Epithelial cell of proximal tubule (primary cell): Measurements from ENCODE around the gene TEKT3. TPM values are rescaled to one million over a fixed set of nuclear protein-coding genes. Genes with fewer than 3 reads are reported as not detected.

Experiments
- DNase-seq: peaks from one replicate; pipeline ENCODE4 v3.0.0-alpha.2; 2011; ENCODE audit warnings: low read depth
- H3K4me3 ChIP-seq: 2 replicates; pipeline ENCODE4 v1.5.1; 2011; ENCODE audit warnings: low read depth, mild to moderate bottlenecking, low read length
- total RNA-seq: library from RNA; depleted of rRNA; stranded (reverse); fragments of >200 nt; gene quantifications from 2 replicates; pipeline ENCODE4 v1.2.3, GENCODE V29; 2015
- TF ChIP-seq, protein P1 (sequence below): conservative IDR thresholded peaks from 2 replicates; pipeline ENCODE4 v1.5.1; 2012; ENCODE audit warnings: low read depth, mild to moderate bottlenecking, low read length

The TEKT3 gene
- total RNA-seq, 1 donor from 2014 or later: not detected

GRCh38 chr17:15321556-15322251 lies 19.7 kb downstream of the TEKT3 start:
- TF ChIP-seq, protein P1, sequence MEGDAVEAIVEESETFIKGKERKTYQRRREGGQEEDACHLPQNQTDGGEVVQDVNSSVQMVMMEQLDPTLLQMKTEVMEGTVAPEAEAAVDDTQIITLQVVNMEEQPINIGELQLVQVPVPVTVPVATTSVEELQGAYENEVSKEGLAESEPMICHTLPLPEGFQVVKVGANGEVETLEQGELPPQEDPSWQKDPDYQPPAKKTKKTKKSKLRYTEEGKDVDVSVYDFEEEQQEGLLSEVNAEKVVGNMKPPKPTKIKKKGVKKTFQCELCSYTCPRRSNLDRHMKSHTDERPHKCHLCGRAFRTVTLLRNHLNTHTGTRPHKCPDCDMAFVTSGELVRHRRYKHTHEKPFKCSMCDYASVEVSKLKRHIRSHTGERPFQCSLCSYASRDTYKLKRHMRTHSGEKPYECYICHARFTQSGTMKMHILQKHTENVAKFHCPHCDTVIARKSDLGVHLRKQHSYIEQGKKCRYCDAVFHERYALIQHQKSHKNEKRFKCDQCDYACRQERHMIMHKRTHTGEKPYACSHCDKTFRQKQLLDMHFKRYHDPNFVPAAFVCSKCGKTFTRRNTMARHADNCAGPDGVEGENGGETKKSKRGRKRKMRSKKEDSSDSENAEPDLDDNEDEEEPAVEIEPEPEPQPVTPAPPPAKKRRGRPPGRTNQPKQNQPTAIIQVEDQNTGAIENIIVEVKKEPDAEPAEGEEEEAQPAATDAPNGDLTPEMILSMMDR: no peak
- no peak overlapping the region for H3K4me3 ChIP-seq
- DNase-seq: no peak

GRCh38 chr17:15319452-15320010 lies 21.9 kb downstream of the TEKT3 start:
- no peak overlapping the region for H3K4me3 ChIP-seq
- TF ChIP-seq, protein P1: no peak

GRCh38 chr17:15311996-15312395 lies 29.4 kb downstream of the TEKT3 start:
- no peak overlapping the region for H3K4me3 ChIP-seq
- no peak for DNase-seq
- TF ChIP-seq, protein P1: no peak

More at GRCh38 chr17:15319452-15320010, 21.9 kb downstream of the TEKT3 start:
- DNase-seq: no peak

- TF ChIP-seq, protein P1: no peak
Measured at GRCh38 chr17:15309793-15310192, 31.6 kb downstream of the TEKT3 start.

GRCh38 chr17:15309236-15309635 lies 32.2 kb downstream of the TEKT3 start:
- TF ChIP-seq, protein P1: no peak
- H3K4me3 ChIP-seq: no peak overlapping the region
- no peak for DNase-seq

More at GRCh38 chr17:15309793-15310192, 31.6 kb downstream of the TEKT3 start:
- no peak for DNase-seq
- H3K4me3 ChIP-seq: no peak overlapping the region

DNA sequence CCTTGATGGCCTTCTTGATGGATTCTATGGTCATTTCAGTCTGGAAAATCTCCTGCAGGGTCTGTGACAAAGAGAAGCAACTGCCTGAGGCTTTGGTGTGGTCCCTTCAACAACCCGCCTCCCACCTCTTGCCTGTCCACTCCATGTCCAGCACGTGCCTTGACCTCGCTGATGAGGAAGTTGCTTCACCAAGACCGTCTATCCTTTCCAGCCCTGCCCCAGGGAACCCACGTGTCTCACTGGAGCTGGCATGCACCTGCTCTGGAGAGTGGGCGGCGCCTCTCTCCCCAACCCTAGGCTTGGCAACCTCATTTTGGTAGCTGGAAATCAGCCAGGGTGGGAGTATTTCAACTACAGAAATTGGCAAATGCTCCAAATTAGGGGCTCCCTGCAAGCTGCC lies 32.6 kb downstream of the TEKT3 start:
- TF ChIP-seq, protein P1: no peak
- no peak for DNase-seq
- H3K4me3 ChIP-seq: no peak overlapping the region

GRCh38 chr17:15307710-15308111 lies 33.7 kb downstream of the TEKT3 start:
- no peak for DNase-seq
- H3K4me3 ChIP-seq: no peak overlapping the region
- TF ChIP-seq, protein P1: no peak
